RPMI8226 (cell line): Measurements from ENCODE around the gene DPP7.
"Not testable (repeated sequence)": the region's sequence is repeated elsewhere in the genome, so short reads cannot be mapped to it uniquely, and the experiment has no call there.

Experiments
- DNase-seq: peaks from one replicate; pipeline ENCODE4 v3.0.0-alpha.2; 2015

Gene DPP7

DNA sequence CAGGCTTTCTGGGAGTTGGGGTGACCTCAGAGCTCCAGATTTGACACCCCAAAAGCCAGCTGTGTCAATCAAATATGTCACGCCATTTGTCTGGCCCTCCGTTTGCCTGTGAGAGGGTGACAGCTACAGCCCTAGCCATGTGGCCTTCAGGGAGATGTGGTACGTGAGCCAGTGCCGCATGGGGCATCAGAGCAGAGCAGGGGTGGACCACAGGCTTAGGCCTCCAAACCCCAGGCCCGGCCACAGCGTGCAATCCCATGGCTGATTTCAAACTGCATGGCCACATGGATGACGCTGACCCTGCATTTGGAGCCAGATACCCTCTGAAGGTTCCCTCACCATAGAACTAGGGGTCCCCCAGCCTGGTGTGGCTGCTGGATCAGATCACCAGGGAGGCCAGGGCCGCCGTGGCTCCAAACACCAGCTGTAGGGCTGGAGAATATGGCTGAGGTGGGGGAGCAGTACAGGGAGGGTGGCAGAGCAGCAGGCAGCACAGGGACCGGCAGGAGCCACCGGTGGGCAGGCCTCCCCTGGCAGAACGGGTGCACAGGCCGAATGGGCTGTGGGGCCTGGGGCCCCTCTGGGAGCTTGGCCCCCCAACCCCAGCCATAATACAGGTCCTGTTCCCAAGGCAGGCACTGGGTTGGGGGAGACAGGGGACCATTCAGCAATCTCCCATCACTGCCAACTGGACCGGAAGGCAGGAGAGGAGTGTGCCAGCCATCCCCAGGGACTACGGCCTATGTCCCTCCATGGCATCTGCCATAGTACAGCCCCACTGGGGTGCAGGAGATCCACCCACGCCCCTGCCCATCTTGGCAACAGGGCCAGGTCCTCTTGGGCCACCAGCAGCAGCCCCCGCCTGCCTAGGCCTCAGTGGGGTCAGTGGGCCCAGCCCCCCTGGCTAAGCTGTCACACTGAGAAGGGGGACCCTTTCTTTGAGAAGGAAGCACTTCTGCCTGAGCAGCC is 45.7 kb downstream of the DPP7 start:
- DNase-seq: no peak

DNA sequence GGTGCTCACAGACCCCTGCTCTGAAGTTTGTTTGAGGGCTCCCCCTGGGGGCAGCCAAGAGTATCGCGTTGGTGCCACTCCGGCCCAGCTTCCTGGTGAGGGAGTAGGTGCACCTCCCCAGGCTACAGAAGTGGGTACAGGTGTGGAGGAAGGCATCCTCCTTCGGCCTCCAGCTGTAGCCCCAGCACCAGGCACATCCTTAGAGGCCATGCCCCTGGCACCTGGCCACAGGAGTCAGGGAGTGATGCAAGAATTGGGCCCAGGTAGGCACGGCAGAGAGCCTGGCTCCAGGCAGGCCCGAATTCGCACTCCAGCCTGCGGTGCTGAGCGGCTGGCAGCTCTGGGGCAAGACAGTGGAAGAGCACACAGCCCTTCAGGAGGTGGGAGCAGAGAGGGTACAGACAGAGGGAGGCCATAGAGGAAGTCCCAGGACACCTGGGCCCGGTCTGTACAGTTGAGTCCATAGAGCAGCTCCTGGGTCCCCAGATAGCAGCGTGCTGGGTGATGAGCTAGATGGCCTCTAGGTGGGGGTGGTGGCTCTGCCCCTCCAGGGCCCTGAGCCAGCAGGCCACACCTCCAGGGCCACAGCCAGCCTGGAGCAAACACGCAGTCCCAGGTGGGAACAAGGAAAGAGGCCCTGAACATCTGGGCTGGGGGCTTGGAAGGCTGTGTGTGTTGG is 46.5 kb downstream of the DPP7 start:
- peak; percentile 94 for DNase-seq

DNA sequence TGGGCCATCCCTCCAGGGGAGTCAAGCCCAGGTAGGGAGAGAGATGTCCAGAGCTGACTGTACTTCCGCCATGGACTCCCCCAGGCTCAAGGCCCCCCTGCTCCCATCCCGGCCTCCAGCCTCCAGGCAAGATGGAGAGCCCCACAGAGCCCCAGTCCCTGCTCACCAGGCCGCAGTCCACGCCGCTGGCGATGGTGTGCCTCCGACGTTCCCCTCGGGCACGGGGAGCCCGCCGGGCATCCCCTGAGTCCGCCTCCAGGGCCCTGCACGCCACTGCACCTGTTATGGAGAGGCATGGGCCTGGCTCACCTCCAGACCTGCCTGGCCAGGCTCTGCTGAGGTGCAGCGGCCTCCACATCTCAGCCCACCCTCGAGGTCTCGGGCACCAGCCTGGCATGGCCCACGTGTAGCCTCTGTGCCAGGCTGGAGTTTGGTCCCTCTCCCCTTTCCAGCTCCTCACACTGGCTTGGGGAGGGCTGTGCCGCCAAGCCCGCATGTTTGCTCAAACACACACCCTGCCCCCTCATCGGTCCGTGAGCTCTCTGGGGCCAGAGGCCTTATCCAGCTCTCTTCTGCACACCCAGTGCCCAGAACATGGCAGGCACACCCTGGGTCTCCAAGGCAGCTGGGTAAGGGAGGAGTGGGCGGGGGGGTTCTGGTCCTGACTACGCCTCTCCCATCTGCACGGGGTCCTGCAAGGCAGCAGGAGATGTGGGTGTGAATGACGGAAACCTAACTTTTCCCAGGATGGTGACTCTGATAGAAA is 48.3 kb downstream of the DPP7 start:
- DNase-seq: no peak

DNA sequence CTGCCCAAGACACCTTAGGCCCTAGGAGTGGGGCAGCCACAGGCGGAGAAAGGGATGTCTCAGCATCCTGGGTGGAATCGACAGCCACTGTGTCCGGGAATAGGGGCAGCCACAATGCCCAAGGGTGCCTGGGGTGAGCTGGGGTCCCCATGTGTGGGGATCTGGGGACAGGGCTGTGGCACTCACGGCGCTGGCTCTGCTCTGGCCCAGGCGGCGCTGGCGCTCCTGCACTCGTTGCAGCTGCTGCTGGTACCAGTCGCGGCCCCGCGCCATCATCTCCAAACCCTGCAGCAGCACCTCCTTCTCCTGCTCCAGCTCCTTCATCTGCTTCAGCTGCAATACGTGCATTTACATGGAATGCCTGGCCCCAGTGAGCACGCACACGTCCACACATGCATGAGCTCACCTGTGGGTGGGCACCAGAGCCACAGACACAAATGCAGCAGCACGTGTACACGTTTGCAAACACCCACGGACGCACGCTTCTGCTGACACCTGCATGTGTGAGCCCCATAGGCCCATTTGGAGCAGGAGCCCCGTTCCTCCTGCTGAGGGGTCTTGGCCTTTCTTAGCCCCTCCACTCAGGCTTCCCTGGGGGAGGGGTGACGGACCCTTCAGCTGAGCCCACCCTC is 49.1 kb downstream of the DPP7 start:
- DNase-seq: no peak

DNA sequence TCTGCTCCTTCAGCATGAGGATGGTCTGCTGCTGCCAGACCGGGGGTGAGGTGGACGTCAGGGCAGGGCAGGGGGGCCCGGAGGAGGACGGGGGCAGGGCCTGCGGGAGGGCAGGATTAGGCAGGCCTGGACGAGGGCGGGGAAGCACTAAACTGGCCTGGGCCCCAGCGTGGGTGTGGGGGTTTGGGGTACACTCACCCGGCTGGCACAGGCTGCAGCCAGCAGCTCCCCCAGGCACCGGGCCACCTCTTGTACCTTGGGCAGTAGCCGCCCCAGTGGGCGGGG is 49.7 kb downstream of the DPP7 start:
- DNase-seq: no peak

DNA sequence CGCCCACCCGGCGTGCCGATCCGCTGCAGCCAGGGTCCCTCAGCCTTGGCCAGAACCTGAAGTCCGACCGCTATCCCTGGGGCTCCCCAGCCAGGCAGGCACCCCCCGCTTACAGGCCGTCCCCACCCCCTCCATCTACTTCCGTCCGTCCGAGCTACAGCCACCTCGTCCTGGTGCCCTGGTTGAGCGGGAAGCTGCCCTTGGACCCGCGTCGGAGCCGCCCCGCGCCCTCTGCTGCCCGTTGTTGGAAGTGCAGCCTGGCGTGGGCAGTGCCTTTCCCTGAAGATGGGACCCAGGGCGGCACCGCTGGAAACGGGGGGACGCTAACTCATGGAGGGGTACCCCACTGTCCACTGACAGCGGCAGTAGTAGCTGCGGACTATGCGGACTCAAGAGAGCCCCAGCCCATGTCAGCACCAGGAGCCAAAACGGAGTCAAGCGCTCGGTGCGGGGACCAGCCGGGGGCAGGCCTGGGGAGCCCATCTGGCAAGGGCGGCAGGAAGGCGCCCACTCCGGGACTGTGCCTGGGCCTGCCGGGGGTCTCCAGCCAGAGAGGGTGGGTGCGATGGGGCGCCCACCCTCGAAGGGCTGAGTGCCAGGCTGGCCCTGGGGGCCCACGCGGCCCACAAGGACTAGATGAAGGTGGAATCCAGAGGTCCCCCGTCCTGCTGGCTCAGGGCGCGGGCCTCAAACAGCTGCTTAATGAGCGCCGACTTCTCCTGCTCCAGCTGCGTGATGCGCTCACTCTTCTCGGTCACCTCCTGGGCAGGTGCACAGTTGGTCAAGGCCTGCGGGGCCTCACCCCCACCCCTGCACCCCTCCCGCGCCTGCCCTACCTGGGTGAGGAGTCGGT is 50.3 kb downstream of the DPP7 start:
- DNase-seq: peak; percentile 66

DNA sequence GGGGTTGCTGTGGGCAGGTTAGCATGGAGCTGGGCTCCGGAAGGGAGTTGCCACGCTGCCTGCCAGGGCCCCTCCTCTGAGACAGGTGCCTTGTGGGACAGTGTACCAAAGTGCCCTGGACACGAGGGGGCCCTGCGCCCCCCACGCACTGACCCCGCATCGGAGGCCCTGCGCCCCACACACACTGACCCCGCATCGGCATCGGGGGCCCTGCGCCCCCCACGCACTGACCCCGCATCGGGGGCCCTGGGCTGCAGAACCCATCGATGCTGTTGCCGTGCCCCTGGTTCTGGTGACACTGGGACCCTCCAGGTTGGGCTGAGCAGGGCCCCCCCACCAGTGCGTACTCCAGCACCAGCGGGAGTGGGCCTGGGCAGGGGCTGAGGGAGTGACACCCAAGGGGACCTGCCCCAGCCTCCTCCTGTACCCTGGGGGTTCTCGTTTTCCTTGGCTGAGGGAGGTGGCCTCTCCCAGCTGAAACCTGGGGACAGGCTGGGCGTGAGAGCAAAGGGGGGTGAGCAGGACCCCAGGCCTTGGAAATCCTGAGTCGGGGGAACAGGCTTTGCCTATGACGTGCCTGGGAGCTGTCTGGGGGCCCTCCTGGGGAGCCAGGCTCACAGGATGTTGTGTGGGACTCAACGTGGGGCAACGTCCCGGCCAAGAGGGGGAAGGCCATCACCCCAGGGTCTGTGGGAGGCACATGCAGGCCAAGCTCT is 51.1 kb downstream of the DPP7 start:
- no peak for DNase-seq

DNA sequence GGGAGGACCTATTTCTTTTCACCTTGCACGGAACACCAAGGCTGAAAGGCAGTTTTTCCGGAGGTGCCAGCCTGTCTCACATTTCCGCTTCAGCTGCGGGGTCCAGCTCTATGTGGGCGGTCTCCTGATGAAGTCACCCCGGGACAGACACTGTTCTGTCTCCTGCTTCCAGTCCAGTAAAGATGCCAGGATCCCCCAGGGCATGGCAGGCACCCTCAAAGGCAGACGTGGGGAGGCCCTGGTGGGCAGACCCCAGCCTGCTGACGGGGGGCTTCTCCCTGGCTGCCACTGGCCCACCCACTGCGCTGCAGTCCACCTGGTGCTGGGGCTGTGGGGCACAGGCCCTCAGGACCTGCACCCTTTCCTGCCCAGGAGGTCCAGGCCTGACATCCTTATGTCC is 51.7 kb downstream of the DPP7 start:
- DNase-seq: not testable (repeated sequence)

DNA sequence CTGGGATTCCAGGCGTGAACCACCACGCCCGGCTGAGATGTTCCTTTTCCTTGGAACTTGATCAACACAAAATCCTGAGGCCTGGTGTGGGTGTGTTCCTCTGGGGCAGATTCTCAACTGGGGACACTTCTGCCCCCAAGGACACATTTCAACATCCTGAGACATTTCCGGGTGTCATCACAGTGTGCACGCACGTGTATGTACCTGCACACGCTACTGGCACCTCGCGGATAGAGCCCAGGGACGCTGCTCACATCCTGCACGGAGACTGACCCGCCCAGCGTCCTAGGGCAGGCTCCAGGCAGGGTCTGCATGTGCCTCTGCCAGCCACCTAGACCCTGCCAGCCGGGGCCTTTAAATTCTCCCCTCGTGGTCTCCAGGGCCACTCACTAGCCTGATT is 52.1 kb downstream of the DPP7 start:
- no peak for DNase-seq
